ENCODE measurements around the gene CEND1. TPM values are rescaled to one million over a fixed set of nuclear protein-coding genes. Genes with fewer than 3 reads are reported as not detected.
A peak's percentile ranks its signal among the peaks of the same experiment; 100 is the strongest.

Gene CEND1
- total and polyA plus RNA-seq, 2 of the 13 experiments (the other 11 are each of a cell fraction or from before 2014, with no cell fraction given), result not detected

DNA sequence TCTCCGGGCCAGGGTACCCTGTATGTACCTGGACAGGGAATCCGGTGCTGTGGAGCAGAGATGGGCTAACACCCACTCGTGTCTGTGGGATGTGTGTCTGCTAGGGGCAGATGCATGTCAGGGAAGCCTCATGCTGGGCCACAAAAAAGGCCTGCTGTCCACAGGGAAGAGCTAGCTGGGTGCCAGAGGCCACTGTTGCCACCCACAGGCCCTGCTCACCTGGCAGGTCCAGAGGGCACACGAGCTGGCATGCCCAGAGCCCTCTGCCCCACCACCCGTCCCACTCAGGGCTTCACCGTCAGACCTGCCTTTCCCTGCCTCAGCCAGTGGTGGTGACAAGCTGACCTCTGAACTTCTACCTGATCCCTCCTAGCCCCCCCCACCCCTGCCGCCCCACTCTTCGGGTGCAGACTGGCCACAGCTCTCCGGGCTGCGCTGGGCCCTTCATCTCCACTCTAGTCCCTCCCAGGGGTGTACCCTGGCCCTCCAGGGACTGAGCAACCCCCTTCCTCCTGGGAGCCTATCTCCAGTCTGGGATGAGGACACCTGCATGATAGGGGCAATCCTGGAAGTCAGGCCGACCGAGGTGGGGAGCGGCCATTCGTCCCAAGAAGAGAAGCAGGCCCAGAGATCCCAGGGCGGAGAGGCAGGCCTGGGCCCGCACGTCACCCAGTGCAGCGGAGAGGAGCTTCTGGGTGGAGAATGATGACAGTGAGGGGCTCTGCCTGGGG, 6.8 kb upstream of the CEND1 start (continued):
- TF ChIP-seq, protein P1, sequence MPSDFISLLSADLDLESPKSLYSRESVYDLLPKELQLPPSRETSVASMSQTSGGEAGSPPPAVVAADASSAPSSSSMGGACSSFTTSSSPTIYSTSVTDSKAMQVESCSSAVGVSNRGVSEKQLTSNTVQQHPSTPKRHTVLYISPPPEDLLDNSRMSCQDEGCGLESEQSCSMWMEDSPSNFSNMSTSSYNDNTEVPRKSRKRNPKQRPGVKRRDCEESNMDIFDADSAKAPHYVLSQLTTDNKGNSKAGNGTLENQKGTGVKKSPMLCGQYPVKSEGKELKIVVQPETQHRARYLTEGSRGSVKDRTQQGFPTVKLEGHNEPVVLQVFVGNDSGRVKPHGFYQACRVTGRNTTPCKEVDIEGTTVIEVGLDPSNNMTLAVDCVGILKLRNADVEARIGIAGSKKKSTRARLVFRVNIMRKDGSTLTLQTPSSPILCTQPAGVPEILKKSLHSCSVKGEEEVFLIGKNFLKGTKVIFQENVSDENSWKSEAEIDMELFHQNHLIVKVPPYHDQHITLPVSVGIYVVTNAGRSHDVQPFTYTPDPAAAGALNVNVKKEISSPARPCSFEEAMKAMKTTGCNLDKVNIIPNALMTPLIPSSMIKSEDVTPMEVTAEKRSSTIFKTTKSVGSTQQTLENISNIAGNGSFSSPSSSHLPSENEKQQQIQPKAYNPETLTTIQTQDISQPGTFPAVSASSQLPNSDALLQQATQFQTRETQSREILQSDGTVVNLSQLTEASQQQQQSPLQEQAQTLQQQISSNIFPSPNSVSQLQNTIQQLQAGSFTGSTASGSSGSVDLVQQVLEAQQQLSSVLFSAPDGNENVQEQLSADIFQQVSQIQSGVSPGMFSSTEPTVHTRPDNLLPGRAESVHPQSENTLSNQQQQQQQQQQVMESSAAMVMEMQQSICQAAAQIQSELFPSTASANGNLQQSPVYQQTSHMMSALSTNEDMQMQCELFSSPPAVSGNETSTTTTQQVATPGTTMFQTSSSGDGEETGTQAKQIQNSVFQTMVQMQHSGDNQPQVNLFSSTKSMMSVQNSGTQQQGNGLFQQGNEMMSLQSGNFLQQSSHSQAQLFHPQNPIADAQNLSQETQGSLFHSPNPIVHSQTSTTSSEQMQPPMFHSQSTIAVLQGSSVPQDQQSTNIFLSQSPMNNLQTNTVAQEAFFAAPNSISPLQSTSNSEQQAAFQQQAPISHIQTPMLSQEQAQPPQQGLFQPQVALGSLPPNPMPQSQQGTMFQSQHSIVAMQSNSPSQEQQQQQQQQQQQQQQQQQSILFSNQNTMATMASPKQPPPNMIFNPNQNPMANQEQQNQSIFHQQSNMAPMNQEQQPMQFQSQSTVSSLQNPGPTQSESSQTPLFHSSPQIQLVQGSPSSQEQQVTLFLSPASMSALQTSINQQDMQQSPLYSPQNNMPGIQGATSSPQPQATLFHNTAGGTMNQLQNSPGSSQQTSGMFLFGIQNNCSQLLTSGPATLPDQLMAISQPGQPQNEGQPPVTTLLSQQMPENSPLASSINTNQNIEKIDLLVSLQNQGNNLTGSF (CRISPR knock-in tag; IDR thresholded peaks at IDR 0.05), result no peak
- TF ChIP-seq RORA (CRISPR knock-in tag; IDR thresholded peaks at IDR 0.05) (no peak), MTA3 (CRISPR knock-in tag; IDR thresholded peaks at IDR 0.05) (no peak), KLF6 (CRISPR knock-in tag; IDR thresholded peaks at IDR 0.05) (no peak), POLR2A (IDR thresholded peaks at IDR 0.05; ENCODE audit: insufficient read depth in 1 of 2, low read depth in 2 of 2, low read length in 2 of 2) (no peak; a peak in 1 of 4 replicates), ZNF619 (CRISPR knock-in tag; IDR thresholded peaks at IDR 0.05) (no peak), CREM (IDR thresholded peaks at IDR 0.05) (no peak), CREM (CRISPR knock-in tag; IDR thresholded peaks at IDR 0.05) (no peak), ZNF232 (CRISPR knock-in tag; IDR thresholded peaks at IDR 0.05; ENCODE audit: borderline replicate concordance) (0 out of 2 replicates have a peak, but pooled peaks have one; percentile 21), ZMAT3 (CRISPR knock-in tag; conservative IDR thresholded peaks at IDR 0.05) (0 out of 2 replicates have a peak, but pooled peaks have one; percentile 19), THAP11 (CRISPR knock-in tag; IDR thresholded peaks at IDR 0.05) (no peak), TCF12 (IDR thresholded peaks at IDR 0.05) (no peak), TCF12 (CRISPR knock-in tag; IDR thresholded peaks at IDR 0.05) (0 out of 2 replicates have a peak, but pooled peaks have one; percentile 66), SMYD3 (CRISPR knock-in tag; IDR thresholded peaks at IDR 0.05) (no peak), ZNF34 (CRISPR knock-in tag; IDR thresholded peaks at IDR 0.05; ENCODE audit: borderline replicate concordance) (no peak), ZNF605 (CRISPR knock-in tag; IDR thresholded peaks at IDR 0.05) (peak; percentile 9; the same call in 1 of the 2 replicates), PPARG (CRISPR knock-in tag; conservative IDR thresholded peaks at IDR 0.05) (no peak), CAMTA2 (CRISPR knock-in tag; IDR thresholded peaks at IDR 0.05; ENCODE audit: borderline replicate concordance) (0 out of 2 replicates have a peak, but pooled peaks have one; percentile 24), FOSL1 (CRISPR knock-in tag; IDR thresholded peaks at IDR 0.05; ENCODE audit: borderline replicate concordance) (no peak), KDM5B (CRISPR knock-in tag; IDR thresholded peaks at IDR 0.05; ENCODE audit: borderline replicate concordance) (0 out of 2 replicates have a peak, but pooled peaks have one; percentile 60), ZNF589 (CRISPR knock-in tag; conservative IDR thresholded peaks at IDR 0.05) (no peak), CCAR2 (optimal IDR thresholded peaks at IDR 0.05; ENCODE audit: low read depth, low read length) (no peak), ZNF333 (CRISPR knock-in tag; IDR thresholded peaks at IDR 0.05; ENCODE audit: borderline replicate concordance) (0 out of 2 replicates have a peak, but pooled peaks have one; percentile 56), SUZ12 (IDR thresholded peaks at IDR 0.05; ENCODE audit: low read depth, low read length) (no peak), KAT7 (CRISPR knock-in tag; IDR thresholded peaks at IDR 0.05; ENCODE audit: borderline replicate concordance) (no peak)
- TF ChIP-seq, protein P2, sequence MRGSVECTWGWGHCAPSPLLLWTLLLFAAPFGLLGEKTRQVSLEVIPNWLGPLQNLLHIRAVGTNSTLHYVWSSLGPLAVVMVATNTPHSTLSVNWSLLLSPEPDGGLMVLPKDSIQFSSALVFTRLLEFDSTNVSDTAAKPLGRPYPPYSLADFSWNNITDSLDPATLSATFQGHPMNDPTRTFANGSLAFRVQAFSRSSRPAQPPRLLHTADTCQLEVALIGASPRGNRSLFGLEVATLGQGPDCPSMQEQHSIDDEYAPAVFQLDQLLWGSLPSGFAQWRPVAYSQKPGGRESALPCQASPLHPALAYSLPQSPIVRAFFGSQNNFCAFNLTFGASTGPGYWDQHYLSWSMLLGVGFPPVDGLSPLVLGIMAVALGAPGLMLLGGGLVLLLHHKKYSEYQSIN (CRISPR knock-in tag; IDR thresholded peaks at IDR 0.05; ENCODE audit: borderline replicate concordance), result no peak

Data from HepG2 (cell line).